ENCODE data around the gene ARHGEF33.

Gene ARHGEF33
- total RNA-seq: 0 to 3.2 (median 0.20) reads per million in 17 experiments

DNA sequence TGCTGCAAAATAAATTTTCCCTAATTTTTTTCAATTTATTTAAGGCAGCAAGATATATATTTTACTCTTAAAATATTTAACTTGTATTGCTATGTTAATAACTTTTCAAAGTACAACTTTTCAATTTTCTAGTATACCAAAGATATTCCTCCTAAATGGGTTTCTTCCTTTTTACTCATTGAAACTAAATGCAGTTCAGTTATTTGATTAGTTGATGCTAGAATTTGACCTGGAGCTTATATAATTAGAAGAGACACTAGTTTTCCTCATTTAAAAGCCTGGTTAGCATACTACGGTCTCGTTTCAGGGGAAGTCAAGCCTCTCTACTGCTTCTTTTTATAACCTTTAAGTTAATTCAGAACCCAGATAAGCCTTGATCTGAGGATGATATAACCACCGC, at the start of gene ARHGEF33:
Gene ARHGEF33 (plus strand): TSS at position 301 of the 400 bp plus-strand sequence. CDS start 29,573 bp downstream, outside the sequence.
- no peak for DNase-seq

- DNase-seq: no peak
Observed at GRCh38 chr2:38850045-38850444, 39.6 kb upstream of the ARHGEF33 start.

DNA sequence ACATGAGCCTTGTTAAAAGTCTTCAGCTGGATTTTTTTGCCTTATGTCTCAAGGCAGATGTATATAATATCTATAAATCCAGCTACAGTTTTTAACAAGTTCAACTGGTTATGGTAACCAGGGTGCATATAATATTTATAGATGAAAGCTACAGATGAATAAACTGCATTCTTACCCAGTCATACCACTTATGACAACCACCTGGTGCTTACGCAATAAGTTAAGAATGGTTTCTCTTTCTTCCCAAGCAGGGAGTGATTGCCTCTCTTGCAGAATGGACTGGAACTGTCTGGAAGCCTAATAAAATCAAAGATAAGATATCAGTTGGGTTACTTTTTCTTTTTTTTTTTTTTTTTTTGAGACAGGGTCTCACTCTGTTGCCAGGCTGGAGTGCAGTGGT, 33.5 kb upstream of the ARHGEF33 start:
- no peak for DNase-seq

DNA sequence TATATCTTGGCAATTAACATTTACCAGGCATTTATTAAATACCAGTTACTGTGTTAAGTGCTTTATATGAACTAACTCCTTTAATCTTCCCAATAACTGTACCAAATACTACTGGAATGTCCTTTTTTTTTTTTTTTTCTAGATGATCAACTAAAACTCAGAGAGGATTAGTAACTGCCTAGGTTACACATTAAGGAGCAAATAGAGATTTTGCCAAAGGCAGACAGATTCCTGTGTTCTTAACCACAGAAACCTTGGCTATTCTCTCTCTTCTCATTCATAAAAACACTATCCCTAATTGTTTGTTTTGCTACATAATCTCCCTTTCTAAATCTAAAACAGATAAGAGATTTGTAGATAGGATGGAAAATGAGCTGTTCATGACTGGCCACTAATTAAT, 27.2 kb upstream of the ARHGEF33 start:
- no peak for DNase-seq

DNA sequence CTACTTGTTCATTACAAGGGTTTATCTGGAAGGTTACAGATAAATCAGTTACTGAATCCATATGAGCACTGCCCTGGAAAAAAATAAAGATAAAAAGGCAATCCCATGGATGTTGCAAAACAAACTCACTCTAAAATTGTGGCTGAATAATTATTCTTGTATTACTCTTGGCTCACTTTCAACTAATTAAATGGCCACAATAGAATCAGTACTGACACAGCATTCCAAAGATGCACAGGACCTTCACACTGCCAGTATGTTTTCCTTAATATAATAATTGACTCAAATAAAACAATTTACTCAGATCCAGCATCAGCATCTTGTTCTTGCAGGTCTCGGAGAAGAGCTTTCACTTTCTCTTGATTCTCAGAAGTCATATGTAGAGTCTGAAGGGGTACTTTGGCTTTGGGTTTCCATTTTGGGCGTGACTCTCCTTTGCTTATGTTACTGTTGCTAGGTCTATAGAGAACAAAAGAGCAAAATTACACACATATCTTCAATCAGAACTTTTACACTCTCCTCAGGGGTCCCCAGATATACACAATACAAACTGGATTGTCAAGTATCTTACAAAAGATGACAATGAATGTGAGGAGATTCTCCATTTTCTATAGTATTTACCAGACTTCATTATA, 26.5 kb upstream of the ARHGEF33 start:
- no peak for DNase-seq

DNA sequence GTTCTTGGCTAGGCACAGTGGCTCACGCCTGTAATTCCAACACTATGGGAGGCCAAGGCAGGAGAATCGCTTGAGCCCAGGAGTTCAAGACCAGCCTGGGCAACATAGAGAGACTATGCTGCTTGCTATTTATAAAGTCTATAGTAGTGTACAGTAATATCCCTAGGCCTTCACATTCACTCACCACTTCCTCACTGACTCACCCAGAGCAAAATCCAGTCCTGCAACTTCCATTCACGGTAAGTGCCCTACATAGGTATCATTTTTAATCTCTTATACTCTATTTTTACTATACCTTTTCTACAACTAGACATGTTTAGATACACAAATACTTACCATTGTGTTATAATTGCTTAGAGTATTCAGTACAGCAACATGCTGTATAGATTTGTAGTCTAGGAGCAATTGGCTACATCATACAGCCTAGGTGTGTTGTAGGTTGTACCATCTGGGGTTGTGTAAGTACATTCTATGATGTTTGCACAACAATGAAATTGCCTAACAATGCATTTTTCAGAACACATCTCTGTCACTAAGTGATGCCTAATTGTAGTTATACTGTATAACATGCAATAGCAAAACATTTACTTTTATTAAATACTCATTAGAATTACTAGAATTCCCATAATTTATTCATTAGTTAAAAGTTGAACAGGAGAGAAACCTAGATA, 22.8 kb upstream of the ARHGEF33 start:
- no peak for DNase-seq

GRCh38 chr2:38871432-38871831, 18.2 kb upstream of the ARHGEF33 start:
- no peak for DNase-seq

DNA sequence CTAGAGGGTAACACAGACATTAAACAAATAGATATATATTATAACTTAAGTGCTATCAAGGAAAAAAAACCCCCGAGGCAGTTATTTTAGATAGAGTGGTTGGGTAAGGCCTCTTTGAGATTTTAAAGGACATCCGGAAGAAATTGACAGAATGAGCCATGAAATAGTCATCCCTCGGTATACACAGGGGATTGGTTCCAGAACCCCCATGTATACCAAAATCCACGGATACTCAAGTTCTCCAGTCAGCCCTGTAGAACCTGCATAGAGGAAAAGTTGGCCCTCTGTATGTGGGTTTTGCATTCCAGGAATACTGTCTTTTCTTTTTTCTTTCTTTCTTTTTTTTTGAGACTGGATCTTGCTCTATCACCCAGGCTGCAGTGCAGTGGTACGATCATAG, 15.9 kb upstream of the ARHGEF33 start:
- DNase-seq: no peak

GRCh38 chr2:38875227-38875575, 14.5 kb upstream of the ARHGEF33 start:
- DNase-seq: peak in 1 of 4 experiments; percentile 5

- peak; percentile 82 to 92 (median 88) for DNase-seq
Observed at GRCh38 chr2:38875576-38876367, 13.9 kb upstream of the ARHGEF33 start, which contains the start of the genes DHX57 and MORN2. Gene DHX57, minus strand, starts transcription at chr2:38875934. Its CDS starts 7,529 bp downstream, at chr2:38868405. Gene MORN2, plus strand, starts transcription at chr2:38875976.

- DNase-seq: no peak
Observed at GRCh38 chr2:38876407-38876806, 13.3 kb upstream of the ARHGEF33 start.

GRCh38 chr2:38886063-38886462, 3.6 kb upstream of the ARHGEF33 start:
- DNase-seq: peak; percentile 26 to 78 (median 54)

DNA sequence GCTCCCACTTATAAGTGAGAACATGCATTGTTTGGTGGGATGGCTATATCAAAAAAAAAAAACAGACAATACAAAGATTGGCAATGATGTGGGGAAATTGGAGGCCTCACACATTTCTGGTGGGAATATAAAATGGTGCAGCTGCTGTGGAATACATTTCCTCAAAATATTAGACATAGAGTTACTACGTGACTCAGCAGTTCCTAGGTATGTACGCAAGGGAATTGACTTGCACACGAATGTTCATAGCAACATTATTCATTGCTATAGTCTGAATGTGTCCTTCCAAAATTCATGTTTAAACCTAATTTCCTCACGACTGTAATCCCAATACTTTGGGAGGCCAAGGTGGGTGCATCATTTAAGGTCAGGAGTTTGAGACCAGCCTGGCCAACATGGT, 2.3 kb upstream of the ARHGEF33 start:
- peak in 2 of 4 experiments; percentile 25 to 27 for DNase-seq

DNA sequence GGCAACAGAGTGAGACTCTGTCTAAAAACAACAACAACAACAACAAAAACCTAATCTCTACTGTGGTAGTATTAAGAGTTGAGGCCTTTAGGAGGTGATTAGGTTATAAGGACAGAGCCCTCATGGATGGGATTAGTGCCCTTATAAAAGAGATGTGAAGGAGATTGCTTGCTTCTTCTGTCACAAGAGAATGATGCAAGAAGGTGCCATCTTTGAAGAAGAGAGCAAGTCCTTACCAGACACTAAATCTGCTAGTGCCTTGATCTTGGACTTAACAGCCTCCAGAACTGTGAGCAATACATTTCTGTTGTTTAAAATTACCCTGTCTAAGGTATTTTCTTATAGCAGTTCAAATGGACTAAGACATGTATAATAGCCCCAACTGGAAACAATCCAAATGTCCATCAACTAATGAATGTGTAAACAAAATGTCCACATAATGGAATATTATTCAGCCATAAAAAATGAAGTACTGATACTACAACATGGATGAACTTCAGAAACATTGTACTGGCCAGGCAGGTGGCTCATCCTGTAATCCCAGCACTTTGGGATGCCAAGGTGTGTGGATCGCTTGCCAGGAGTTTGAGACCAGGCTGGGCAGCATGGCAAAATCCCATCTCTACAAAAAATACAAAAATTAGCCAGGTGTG, 1.6 kb upstream of the ARHGEF33 start:
- DNase-seq: no peak

DNA sequence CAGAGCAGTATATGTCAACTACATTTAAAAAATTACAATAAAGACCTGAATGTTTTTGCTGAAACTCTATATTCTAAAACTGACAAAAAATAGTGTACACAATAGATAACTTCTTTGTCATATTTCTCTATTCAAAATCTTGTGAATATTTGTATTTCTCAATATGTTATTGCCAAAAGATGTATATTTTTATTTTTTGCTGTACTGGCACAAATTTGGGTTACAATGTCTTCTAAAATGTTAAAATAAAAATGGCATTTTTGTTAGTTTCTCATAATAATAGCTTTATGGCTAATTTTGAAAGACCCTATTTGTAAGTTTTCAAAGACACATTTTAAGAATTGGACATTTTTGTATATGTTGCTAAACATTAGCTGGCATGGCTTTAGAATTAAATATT, 630 bp upstream of the ARHGEF33 start:
- no peak for DNase-seq

- no peak for DNase-seq
Observed at GRCh38 chr2:38892819-38893218, 3.1 kb downstream of the ARHGEF33 start.

DNA sequence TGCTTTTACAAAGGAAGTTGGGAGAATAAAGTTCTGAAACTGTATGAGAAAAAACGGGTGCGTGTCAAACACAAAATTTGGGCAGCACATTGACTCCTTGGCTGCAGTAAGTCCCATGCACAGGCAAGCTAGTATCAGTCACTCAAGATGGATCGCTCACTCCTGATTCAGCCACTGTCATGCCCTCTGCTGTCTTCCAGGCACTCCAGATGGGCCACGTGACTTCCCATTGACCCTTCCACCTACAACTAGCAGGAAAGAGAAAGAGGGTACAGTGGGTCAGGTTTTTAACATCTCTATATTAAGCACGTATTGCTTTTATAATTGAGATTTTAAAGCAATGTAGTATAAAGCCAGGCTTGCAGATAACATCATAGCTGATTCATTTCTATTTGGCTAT, 8.6 kb downstream of the ARHGEF33 start:
- DNase-seq: peak in 2 of 4 experiments; percentile 31 to 33

DNA sequence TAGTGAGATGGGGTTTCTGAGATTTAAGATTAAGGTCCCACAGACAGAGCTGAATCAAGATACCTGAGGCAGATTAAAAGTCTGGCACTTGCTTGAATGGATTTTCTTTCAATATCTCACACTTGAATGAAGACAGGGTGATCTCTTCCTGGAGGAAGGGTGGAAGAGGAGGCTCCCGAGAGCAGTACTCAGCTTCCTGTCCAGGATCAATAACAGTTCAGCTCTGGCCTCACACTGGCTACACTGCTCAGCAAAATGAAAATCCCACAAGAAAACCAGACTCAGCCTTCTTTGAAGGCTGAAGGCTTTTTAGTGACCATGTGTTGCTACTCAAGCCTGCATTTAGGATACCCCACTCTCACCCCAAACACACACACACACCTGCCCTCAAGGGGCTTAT, 11.1 kb downstream of the ARHGEF33 start:
- DNase-seq: no peak

DNA sequence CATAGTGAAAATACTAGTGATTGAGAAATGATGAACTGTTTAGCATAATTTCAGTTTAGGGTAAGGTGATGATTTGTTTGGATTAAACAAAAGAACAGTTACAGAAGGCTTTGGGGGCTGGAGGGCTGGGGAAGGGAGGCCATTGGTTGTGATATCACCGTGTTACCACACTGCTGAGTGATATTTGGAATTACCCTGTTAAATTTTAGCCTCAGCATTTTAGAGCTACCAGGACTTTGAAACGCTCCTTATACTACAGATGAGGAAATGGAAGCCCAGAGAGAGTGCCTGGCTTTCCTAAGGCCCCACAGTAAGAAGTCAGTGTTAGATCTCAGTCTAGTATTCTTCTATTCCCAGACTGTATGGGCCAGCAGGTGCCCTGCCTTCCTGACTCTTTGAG, 15.6 kb downstream of the ARHGEF33 start:
- DNase-seq: no peak

- DNase-seq: no peak
Observed at GRCh38 chr2:38907242-38907641, 17.6 kb downstream of the ARHGEF33 start.

- DNase-seq: no peak
Observed at GRCh38 chr2:38907743-38908562, 18.3 kb downstream of the ARHGEF33 start.

DNA sequence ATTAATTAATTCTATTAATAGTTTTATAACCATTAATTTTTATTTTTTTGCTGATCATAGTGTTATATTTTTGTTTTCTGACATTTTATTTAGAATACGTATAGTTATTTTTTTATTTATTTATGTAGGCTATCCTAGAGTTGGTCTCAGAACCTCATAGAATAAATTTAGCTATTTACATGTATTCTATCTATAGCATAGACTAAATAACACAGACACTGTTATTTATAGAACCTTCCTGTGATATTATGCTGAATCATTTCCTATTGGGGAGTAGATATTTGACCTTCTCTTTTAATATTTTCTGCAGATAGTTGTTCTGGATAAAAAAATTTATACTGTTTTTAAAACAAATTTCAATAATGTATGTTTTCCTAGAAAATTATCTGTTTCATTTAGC, 20.2 kb downstream of the ARHGEF33 start:
- no peak for DNase-seq
